ENCODE data around the gene UCN2. TPM values are rescaled to one million over a fixed set of nuclear protein-coding genes. Genes with fewer than 3 reads are reported as not detected.

The UCN2 gene
- total RNA-seq, 4 donors from 2014 or later, result 1.5 TPM; not detected in 3

DNA sequence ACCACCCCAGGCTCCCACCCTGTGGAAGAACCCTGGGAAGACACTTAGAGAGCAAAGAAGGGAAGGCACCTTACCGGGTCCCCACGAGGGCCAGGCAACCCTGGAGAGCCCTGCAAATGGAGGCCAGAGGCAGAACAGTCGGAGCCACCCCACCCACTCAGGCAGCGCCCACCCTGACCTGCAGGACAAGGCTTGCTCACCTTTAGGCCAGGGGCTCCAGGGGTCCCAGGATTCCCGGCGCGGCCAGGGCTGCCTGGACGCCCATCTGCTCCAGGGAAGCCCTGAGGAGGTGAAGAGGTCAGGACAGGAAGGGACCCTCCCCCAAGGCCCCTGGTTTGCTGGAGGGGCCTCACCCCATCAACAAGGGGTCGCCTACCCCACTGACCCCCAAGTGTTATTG is 21.3 kb upstream of the UCN2 start:
- TF ChIP-seq, protein P1, sequence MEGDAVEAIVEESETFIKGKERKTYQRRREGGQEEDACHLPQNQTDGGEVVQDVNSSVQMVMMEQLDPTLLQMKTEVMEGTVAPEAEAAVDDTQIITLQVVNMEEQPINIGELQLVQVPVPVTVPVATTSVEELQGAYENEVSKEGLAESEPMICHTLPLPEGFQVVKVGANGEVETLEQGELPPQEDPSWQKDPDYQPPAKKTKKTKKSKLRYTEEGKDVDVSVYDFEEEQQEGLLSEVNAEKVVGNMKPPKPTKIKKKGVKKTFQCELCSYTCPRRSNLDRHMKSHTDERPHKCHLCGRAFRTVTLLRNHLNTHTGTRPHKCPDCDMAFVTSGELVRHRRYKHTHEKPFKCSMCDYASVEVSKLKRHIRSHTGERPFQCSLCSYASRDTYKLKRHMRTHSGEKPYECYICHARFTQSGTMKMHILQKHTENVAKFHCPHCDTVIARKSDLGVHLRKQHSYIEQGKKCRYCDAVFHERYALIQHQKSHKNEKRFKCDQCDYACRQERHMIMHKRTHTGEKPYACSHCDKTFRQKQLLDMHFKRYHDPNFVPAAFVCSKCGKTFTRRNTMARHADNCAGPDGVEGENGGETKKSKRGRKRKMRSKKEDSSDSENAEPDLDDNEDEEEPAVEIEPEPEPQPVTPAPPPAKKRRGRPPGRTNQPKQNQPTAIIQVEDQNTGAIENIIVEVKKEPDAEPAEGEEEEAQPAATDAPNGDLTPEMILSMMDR (IDR thresholded peaks at IDR 0.05), result no peak
- no peak for TF ChIP-seq EP300 (IDR thresholded peaks at IDR 0.05)
- TF ChIP-seq POLR2A (IDR thresholded peaks at IDR 0.05), result no peak
- Histone ChIP-seq H3K27ac (no peak overlapping the region), H3K36me3 (peaks cover 0 to 35% (median 0%) of the 10 kb centered on the region in 3 donors), H3K4me1 (no peaks in the 10 kb centered on the region), H3K27me3 (no peaks in the 10 kb centered on the region), H3K9me3 (no peaks in the 10 kb centered on the region), H3K4me3 (no peak overlapping the region)
- no peak for DNase-seq (ENCODE audit: low spot score in 2 of 2)
- 86 to 88% methylated on average over 7 to 8 of the region's 9 CpGs for WGBS, 2 donors

DNA sequence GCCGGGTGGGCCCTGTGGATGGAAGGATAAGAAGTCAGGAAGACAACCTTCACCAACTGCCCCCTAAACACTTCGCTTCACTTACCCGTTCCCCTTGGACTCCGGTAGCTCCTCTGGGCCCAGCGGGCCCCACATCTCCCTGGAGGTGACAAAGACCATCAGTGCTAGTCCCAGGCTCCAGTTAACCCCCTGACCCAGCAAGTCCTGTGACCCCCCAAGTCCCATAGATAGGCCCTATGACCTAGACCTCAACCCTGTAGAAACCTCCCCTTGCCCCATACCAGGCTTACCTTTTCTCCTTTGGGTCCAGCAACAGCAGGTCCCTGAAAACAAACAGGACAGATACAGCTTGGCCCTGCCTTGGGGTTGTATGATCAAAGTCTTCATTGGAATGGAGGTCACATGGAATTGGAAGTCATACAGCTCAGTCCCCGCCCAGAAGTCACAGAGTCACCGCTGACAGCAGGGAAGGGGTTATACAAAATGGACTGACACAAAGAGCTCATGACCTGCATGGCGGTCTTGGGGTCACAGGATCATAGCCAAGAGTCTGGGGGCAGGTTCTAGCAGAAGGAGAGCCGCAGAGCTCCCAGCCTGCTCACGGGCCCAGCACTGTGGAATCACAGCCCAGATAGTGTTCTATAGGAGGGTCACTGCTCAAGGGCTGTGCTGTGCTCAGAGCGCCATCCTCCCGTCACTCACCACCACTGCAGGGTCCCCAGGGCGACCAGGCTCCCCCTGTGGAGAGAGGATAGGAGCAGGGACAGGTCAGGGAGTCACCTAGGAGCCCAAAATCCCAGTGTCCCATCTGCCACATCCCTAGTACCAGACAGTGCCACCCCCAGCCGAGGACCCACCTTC is 18.3 kb upstream of the UCN2 start:
- Histone ChIP-seq H3K4me3 (no peak overlapping the region), H3K27ac (no peak overlapping the region), H3K27me3 (no peaks in the 10 kb centered on the region), H3K36me3 (peaks cover 0 to 55% (median 0%) of the 10 kb centered on the region in 3 donors), H3K4me1 (no peaks in the 10 kb centered on the region), H3K9me3 (no peaks in the 10 kb centered on the region)
- 69 to 83% methylated on average over 13 of the region's 14 CpGs for WGBS, 2 donors
- no peak for TF ChIP-seq EP300 (IDR thresholded peaks at IDR 0.05)
- TF ChIP-seq, protein P1 (IDR thresholded peaks at IDR 0.05), result no peak
- no peak for TF ChIP-seq POLR2A (IDR thresholded peaks at IDR 0.05)
- DNase-seq (ENCODE audit: low spot score in 2 of 2), result no peak

DNA sequence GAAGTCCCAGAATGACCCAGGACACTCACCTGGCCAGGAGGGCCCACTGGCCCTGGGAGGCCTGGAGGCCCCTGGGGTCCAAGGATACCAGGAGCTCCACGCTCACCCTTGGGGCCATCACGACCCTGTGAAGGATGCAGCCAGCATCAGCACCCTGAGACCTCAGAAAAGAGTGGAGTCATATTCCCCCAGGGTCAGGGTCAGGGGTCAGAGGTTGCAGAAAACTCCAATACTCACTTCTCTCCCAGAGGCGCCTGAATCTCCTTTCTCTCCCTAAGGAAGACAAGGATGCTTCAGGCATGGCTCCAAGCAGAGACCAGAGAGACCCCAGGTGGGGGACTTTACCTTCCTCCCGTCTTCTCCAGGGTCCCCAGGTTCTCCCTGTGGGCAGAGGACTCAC is 13.1 kb upstream of the UCN2 start:
- 78 to 88% methylated on average over 2 to 4 of the region's 4 CpGs for whole genome bisulfite sequencing, 2 donors

DNA sequence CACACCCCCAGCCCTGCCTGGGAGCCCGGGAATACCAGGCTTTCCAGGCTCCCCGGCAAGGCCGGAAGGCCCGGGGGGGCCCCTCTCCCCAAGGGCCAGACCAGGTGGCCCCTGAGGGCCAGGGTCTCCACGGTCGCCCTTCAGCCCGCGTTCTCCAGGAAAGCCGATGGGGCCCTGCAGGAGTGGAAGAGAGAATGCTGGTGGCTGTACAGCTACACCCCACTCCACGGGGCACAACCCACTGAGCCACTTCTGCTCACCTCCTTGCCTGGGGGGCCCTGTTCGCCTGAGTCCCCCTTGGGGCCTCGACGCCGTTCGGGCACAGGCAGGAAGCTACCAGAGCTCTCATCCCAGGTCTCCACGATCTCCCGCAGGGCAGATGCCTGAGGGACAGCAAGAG is 11.8 kb upstream of the UCN2 start:
- H3K9me3 ChIP-seq, result no peaks in the 10 kb centered on the region
- peaks cover 0 to 41% (median 0%) of the 10 kb centered on the region in 3 donors for H3K36me3 ChIP-seq
- H3K4me3 ChIP-seq, result no peak overlapping the region
- TF ChIP-seq EP300 (IDR thresholded peaks at IDR 0.05) (no peak), POLR2A (IDR thresholded peaks at IDR 0.05) (no peak)
- TF ChIP-seq, protein P1 (IDR thresholded peaks at IDR 0.05), result no peak
- no peaks in the 10 kb centered on the region for H3K27me3 ChIP-seq
- no peak for DNase-seq (ENCODE audit: low spot score in 2 of 2)
- no peaks in the 10 kb centered on the region for H3K4me1 ChIP-seq
- 76 to 84% methylated on average over 2 to 14 of the region's 17 CpGs for WGBS, 2 donors
- H3K27ac ChIP-seq, result no peak overlapping the region

More for the DNA sequence above, 13.1 kb upstream of the UCN2 start:
- Histone ChIP-seq H3K36me3 (peaks cover 0 to 46% (median 0%) of the 10 kb centered on the region in 3 donors), H3K4me3 (no peak overlapping the region), H3K9me3 (no peaks in the 10 kb centered on the region), H3K4me1 (no peaks in the 10 kb centered on the region), H3K27me3 (no peaks in the 10 kb centered on the region), H3K27ac (no peak overlapping the region)
- no peak for DNase-seq (ENCODE audit: low spot score in 2 of 2)
- TF ChIP-seq, protein P1 (IDR thresholded peaks at IDR 0.05), result no peak
- no peak for TF ChIP-seq EP300 (IDR thresholded peaks at IDR 0.05)
- no peak for TF ChIP-seq POLR2A (IDR thresholded peaks at IDR 0.05)

DNA sequence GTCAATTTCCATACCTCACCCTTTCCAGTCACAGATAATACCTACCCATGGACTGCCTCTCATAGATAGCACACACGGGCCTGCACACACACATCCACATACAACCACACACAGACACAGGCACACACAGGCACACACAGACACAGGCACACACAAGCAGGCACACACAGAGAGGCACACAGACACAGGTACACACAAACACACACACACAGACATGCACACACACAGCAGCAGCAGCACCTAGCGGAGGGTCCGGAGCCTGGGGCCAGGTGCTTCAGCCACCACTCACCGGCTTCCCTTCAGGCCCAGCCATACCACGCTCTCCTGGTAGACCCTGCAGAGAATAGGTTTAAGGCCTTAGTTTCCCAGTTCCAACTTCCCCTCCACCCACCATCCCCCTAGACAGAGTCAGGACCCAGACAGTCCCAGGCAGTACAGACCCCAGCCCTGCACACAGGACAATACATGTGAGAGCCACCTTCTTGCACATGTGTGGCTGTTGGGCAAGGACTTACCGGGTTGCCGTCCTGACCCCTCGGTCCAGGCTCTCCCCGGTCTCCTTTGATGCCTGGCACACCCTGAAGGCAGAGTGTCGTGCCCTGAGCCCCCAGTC is 10.5 kb upstream of the UCN2 start:
- Histone ChIP-seq H3K27me3 (no peaks in the 10 kb centered on the region), H3K4me1 (no peaks in the 10 kb centered on the region), H3K4me3 (no peak overlapping the region), H3K27ac (no peak overlapping the region), H3K9me3 (no peaks in the 10 kb centered on the region), H3K36me3 (peaks cover 0 to 34% (median 0%) of the 10 kb centered on the region in 3 donors)
- no peak for DNase-seq (ENCODE audit: low spot score in 2 of 2)
- TF ChIP-seq EP300 (IDR thresholded peaks at IDR 0.05) (no peak), POLR2A (IDR thresholded peaks at IDR 0.05) (no peak)
- TF ChIP-seq, protein P1 (IDR thresholded peaks at IDR 0.05), result no peak
- 86 to 96% methylated on average over 10 of the region's 10 CpGs for WGBS, 2 donors

Measured in tibial nerve (tissue), 4 donors.